HepG2 (cell line): Measurements from ENCODE around the gene NDUFA13. TPM values are rescaled to one million over a fixed set of nuclear protein-coding genes. Genes with fewer than 3 reads are reported as not detected.

Experiments
- ATAC-seq: fragments of 200-7000 bp; cut with Tn5 transposase; 3 replicates; pipeline ENCODE4 v1.9.1; 2020; ENCODE audit warnings: mild to moderate bottlenecking, moderate library complexity
- BruUV-seq: library from RNA; stranded (reverse); fragments of 400-500 nt; replicated peaks from 2 replicates; lab custom pipeline; 2021; lab: Mats Ljungman, UMichigan
- CTCF ChIA-PET: fragments of 300-600 bp; formaldehyde crosslinking; extraction: SDS; loops from one replicate; lab custom pipeline; 2021; ENCODE audit warnings: low total read pairs, inconsistent platforms, low intra/inter-chr PET ratio; lab: Yijun Ruan, JAX
- POLR2A ChIA-PET: fragments of 350-600 bp; sonication (Branson Sonifier 250); formaldehyde crosslinking; loops from one replicate; lab custom pipeline; 2020; ENCODE audit warnings: antibody characterized with exemption, inconsistent platforms; lab: Yijun Ruan, JAX
- DNase-seq: peaks from one replicate; pipeline ENCODE4 v3.0.0-alpha.2; 2015; ENCODE audit warnings: low spot score
- FAIRE-seq: peaks from 3 replicates; lab custom pipeline; 2011; peaks lifted over from hg19 to GRCh38; lab: Jason Lieb, UNC
- H2AFZ ChIP-seq: one replicate; pipeline ENCODE4 v1.6.1; 2011; ENCODE audit warnings: low read length, inconsistent platforms
- H3K27ac ChIP-seq: fragments of 300-600 bp; 3 replicates; pipeline ENCODE4 v1.8.0; 2011; ENCODE audit warnings: mixed run types, mild to moderate bottlenecking, mixed read lengths, low read length, inconsistent platforms; ENCODE audit not compliant: insufficient read depth; ENCODE audit errors: extremely low read length
- H3K27me3 ChIP-seq, 2 experiments: fragments of 200-600 bp in 1 of 2; 2 replicates in 1 of 2; 3 replicates in 1 of 2; pipeline versions ENCODE4 v1.6.0 to v1.8.0; 2011; ENCODE audit warnings: low read length in 2 of 2, mild to moderate bottlenecking in 2 of 2, moderate library complexity in 2 of 2, inconsistent platforms in 1 of 2; ENCODE audit not compliant: insufficient read depth in 2 of 2, control insufficient read depth in 1 of 2
- H3K36me3 ChIP-seq, 2 experiments: fragments of 200-600 bp in 1 of 2; replicated peaks in 1 of 2; 2 replicates in 1 of 2; 3 replicates in 1 of 2; pipeline versions ENCODE4 v1.5.1 to v1.8.0; 2011; ENCODE audit warnings: low read length in 2 of 2, inconsistent platforms in 1 of 2; ENCODE audit not compliant: insufficient read depth in 2 of 2, control insufficient read depth in 1 of 2
- H3K4me1 ChIP-seq: 2 replicates; pipeline ENCODE4 v1.5.1; 2012; ENCODE audit warnings: low read length, inconsistent platforms; ENCODE audit not compliant: insufficient read depth
- H3K4me2 ChIP-seq: 2 replicates; pipeline ENCODE4 v1.6.0; 2011; ENCODE audit warnings: low read depth, low read length, inconsistent platforms
- H3K4me3 ChIP-seq, 3 experiments: fragments of 200-600 bp in 1 of 3; sonication (generic), shearing (Covaris generic) in 1 of 3; replicated peaks in 1 of 3; 2 replicates each; pipeline ENCODE4 v1.5.1; 2011 to 2016; ENCODE audit warnings: low read length in 3 of 3, inconsistent platforms in 2 of 3, low read depth in 2 of 3, mild to moderate bottlenecking in 2 of 3, control low read depth in 1 of 3, mixed read lengths in 1 of 3; ENCODE audit not compliant: insufficient read depth in 1 of 3
- H3K79me2 ChIP-seq: one replicate; pipeline ENCODE4 v1.6.1; 2011; ENCODE audit warnings: low read length, inconsistent platforms; ENCODE audit not compliant: insufficient read depth
- H3K9ac ChIP-seq: 2 replicates; pipeline ENCODE4 v1.6.0; 2011; ENCODE audit warnings: mild to moderate bottlenecking, low read depth, low read length, inconsistent platforms; ENCODE audit not compliant: insufficient read depth
- H3K9me3 ChIP-seq: 2 replicates; pipeline ENCODE4 v1.5.1; 2012; ENCODE audit warnings: mild to moderate bottlenecking, low read length
- H4K20me1 ChIP-seq: 2 replicates; pipeline ENCODE4 v1.6.0; 2011; ENCODE audit warnings: inconsistent platforms, mild to moderate bottlenecking, low read length, moderate library complexity; ENCODE audit not compliant: insufficient read depth
- ATM ChIP-seq: fragments of 450-650 bp; IDR thresholded peaks from 2 replicates; pipeline ENCODE4 v1.7.1; 2017; ENCODE audit warnings: mild to moderate bottlenecking, borderline replicate concordance
- SIX4 ChIP-seq: sonication (generic); formaldehyde crosslinking; IDR thresholded peaks from 2 replicates; pipeline ENCODE4 v1.4.0; 2020; ENCODE audit warnings: missing genetic modification reagents
- ZNF136 ChIP-seq: sonication (generic); formaldehyde crosslinking; IDR thresholded peaks from 2 replicates; pipeline ENCODE4 v1.8.1; 2022; ENCODE audit warnings: low read depth, mild to moderate bottlenecking, moderate library complexity, missing genetic modification reagents
- ZNF543 ChIP-seq: sonication (generic); formaldehyde crosslinking; IDR thresholded peaks from 2 replicates; pipeline ENCODE4 v1.4.0; 2020; ENCODE audit warnings: mild to moderate bottlenecking, missing genetic modification reagents
- WGBS: methylation state at CpG from one replicate; pipeline ENCODE4 v1.1.6; 2017; ENCODE audit warnings: low lambda C conversion rate; 5-methylcytosine and 5-hydroxymethylcytosine counted together
- in situ Hi-C: cut with HindIII; loops from 2 replicates; pipeline ENCODE4 v1.10.0; 2017; ENCODE audit warnings: low pct_unique_long_range_greater_than_20kb; ENCODE audit not compliant: extremely low pct_ligation_motif_present
- intact Hi-C: fragments of 100-400 bp; cut with micrococcal nuclease; formaldehyde crosslinking; loops from one replicate; pipeline ENCODE4 v1.10.0; 2022; ENCODE audit not compliant: unreplicated experiment
- polyA plus RNA-seq, 8 experiments: library from polyadenylated mRNA; depleted of rRNA in 3 of 8; stranded (reverse) in 7 of 8; unstranded in 1 of 8; fragments of >200 nt; fragmentation: Illumina TruSeq in 4 of 8; extraction: Trizol in 4 of 8; gene quantifications; 2 replicates each; pipeline versions ENCODE4 v1.2.1 to v1.2.3, GENCODE V29; 2011 to 2016; ENCODE audit warnings: low read depth in 4 of 8, missing spikeins in 1 of 8, mixed read lengths in 1 of 8; ENCODE audit not compliant: insufficient read depth in 1 of 8
- total RNA-seq, 5 experiments: library from RNA; depleted of rRNA; stranded (reverse); fragments of >200 nt; fragmentation: Illumina TruSeq; extraction: Trizol; gene quantifications; 2 replicates each; pipeline ENCODE4 v1.2.3, GENCODE V29; 2016; ENCODE audit warnings: low read depth in 1 of 5
- TF ChIP-seq, protein P1 (sequence below): sonication (generic); formaldehyde crosslinking; IDR thresholded peaks from 2 replicates; pipeline ENCODE4 v1.5.1; 2020; ENCODE audit warnings: mild to moderate bottlenecking, moderate library complexity, missing genetic modification reagents
- TF ChIP-seq, protein P2 (sequence below): sonication (generic); formaldehyde crosslinking; IDR thresholded peaks from 2 replicates; pipeline ENCODE4 v1.5.1; 2020; ENCODE audit warnings: mild to moderate bottlenecking, missing genetic modification reagents, borderline replicate concordance
- TF ChIP-seq, protein P3 (sequence below): sonication (generic); formaldehyde crosslinking; IDR thresholded peaks from 2 replicates; pipeline ENCODE4 v1.4.0; 2020; ENCODE audit warnings: mild to moderate bottlenecking, missing genetic modification reagents

NDUFA13 gene
- total and polyA plus RNA-seq, 2 of the 13 experiments (the other 11 are each of a cell fraction or from before 2014, with no cell fraction given), result 337 to 366 TPM

DNA sequence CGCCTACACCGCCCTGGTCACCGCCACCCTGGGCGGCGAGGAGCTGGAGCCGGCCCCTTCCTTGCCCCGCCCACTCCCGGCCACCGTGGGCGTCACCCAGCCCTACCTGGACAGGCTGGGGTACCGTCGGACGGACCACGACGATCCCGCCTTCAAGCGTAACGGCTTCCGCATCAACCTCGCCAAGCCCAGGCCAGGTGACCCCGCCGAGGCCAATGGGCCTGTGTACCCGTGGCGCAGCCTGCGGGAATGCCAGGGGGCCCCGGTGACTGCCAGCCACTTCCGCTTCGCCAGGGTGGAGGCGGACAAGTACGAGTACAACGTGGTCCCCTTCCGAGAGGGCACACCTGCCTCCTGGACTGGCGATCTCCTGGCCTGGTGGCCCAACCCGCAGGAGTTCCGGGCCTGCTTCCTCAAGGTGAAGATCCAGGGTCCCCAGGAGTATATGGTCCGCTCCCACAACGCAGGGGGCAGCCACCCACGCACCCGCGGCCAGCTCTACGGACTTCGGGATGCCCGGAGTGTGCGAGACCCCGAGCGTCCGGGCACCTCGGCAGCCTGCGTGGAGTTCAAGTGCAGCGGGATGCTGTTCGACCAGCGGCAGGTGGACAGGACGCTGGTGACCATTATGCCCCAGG, 29.0 kb downstream of the NDUFA13 start:
- Histone ChIP-seq H3K79me2 (no peaks in the 10 kb centered on the region), H3K36me3 (no peaks in the 10 kb centered on the region), H2AFZ (no peak overlapping the region), H4K20me1 (no peaks in the 10 kb centered on the region), H3K4me2 (no peak overlapping the region), H3K4me3 (no peak overlapping the region)
- in situ Hi-C loops, result loop anchor here (25.0 kb wide), 1 partner anchor 417 kb away; no protein-coding TSS in a partner anchor
- ChIA-PET POLR2A (no interaction called here), CTCF (no interaction called here)
- no peak for TF ChIP-seq ZNF543 (CRISPR knock-in tag)
- TF ChIP-seq, all 625 proteins: peak for 0
- DNase-seq (no peak), ATAC-seq (no peak), FAIRE-seq (no peak)
- intact Hi-C loops, result no loop called here
- H3K4me1 ChIP-seq, result no peaks in the 10 kb centered on the region
- 74% methylated on average over 30 of the region's 53 CpGs for WGBS
- H3K9me3 ChIP-seq, result no peaks in the 10 kb centered on the region
- H3K9ac ChIP-seq, result no peak overlapping the region
- BruUV-seq, result no TSS peak
- peaks cover 4 to 42% of the 10 kb centered on the region in 2 experiments; a peak in 4 of 5 replicates for H3K27me3 ChIP-seq
- no peak overlapping the region for H3K27ac ChIP-seq

DNA sequence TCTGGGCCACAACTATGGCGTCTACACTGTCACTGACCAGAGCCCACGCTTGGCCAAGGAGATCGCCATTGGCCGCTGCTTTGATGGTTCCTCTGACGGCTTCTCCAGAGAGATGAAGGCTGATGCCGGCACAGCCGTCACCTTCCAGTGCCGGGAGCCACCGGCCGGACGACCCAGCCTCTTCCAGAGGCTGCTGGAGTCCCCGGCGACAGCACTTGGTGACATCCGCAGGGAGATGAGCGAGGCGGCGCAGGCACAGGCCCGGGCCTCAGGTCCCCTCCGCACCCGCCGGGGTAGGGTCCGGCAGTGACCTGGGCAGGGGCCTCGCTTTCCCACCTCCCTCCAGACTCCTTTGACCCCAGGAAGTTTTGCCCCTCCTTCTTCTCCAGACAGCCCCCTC, 29.7 kb downstream of the NDUFA13 start:
- Histone ChIP-seq H3K4me1 (no peaks in the 10 kb centered on the region), H3K4me3 (no peak overlapping the region), H4K20me1 (no peaks in the 10 kb centered on the region), H3K27ac (no peak overlapping the region), H3K36me3 (no peaks in the 10 kb centered on the region), H3K4me2 (no peak overlapping the region), H3K9me3 (no peaks in the 10 kb centered on the region), H3K79me2 (no peaks in the 10 kb centered on the region), H3K9ac (no peak overlapping the region), H2AFZ (no peak overlapping the region), H3K27me3 (peaks cover 5 to 48% of the 10 kb centered on the region in 2 experiments; a peak in 4 of 5 replicates)
- in situ Hi-C loops (loop anchor here (25.0 kb wide), 1 partner anchor 417 kb away; no protein-coding TSS in a partner anchor), intact Hi-C loops (no loop called here)
- CTCF ChIA-PET, result no interaction called here
- DNase-seq (no peak), FAIRE-seq (no peak), ATAC-seq (no peak)
- 78% methylated on average over 7 of the region's 23 CpGs for WGBS
- POLR2A ChIA-PET, result no interaction called here
- no TSS peak for BruUV-seq
- TF ChIP-seq SIX4 (CRISPR knock-in tag) (no peak), ATM (no peak), ZNF136 (CRISPR knock-in tag) (no peak)
- TF ChIP-seq, protein P1, sequence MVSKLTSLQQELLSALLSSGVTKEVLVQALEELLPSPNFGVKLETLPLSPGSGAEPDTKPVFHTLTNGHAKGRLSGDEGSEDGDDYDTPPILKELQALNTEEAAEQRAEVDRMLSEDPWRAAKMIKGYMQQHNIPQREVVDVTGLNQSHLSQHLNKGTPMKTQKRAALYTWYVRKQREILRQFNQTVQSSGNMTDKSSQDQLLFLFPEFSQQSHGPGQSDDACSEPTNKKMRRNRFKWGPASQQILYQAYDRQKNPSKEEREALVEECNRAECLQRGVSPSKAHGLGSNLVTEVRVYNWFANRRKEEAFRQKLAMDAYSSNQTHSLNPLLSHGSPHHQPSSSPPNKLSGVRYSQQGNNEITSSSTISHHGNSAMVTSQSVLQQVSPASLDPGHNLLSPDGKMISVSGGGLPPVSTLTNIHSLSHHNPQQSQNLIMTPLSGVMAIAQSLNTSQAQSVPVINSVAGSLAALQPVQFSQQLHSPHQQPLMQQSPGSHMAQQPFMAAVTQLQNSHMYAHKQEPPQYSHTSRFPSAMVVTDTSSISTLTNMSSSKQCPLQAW (CRISPR knock-in tag), result no peak
- TF ChIP-seq, protein P2, sequence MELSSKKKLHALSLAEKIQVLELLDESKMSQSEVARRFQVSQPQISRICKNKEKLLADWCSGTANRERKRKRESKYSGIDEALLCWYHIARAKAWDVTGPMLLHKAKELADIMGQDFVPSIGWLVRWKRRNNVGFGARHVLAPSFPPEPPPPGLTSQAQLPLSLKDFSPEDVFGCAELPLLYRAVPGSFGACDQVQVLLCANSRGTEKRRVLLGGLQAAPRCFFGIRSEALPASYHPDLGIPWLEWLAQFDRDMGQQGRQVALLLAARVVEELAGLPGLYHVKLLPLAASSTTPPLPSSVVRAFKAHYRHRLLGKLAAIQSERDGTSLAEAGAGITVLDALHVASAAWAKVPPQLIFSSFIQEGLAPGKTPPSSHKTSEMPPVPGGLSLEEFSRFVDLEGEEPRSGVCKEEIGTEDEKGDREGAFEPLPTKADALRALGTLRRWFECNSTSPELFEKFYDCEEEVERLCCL (CRISPR knock-in tag), result no peak
- TF ChIP-seq, protein P3, sequence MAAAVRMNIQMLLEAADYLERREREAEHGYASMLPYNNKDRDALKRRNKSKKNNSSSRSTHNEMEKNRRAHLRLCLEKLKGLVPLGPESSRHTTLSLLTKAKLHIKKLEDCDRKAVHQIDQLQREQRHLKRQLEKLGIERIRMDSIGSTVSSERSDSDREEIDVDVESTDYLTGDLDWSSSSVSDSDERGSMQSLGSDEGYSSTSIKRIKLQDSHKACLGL, result no peak
